Endothelial cell of umbilical vein (primary cell): Measurements from ENCODE around the gene LITAF.
"Not testable (repeated sequence)": the region's sequence is repeated elsewhere in the genome, so short reads cannot be mapped to it uniquely, and the experiment has no call there.

Source experiments
- CTCF ChIP-seq, 2 donors: IDR thresholded peaks; 1 replicate in 1 of 2; 2 replicates in 1 of 2; pipeline ENCODE4 v1.5.1; 2011; ENCODE audit warnings: low read length in 2 of 2, mild to moderate bottlenecking in 2 of 2, moderate library complexity in 2 of 2, control low read depth in 1 of 2, inconsistent platforms in 1 of 2, low read depth in 1 of 2; ENCODE audit not compliant: insufficient read depth in 1 of 2; ENCODE audit errors: extremely low read depth in 1 of 2
- EZH2 ChIP-seq: IDR thresholded peaks from 2 replicates; pipeline ENCODE4 v1.6.1; 2012; ENCODE audit warnings: borderline replicate concordance, low read depth, mild to moderate bottlenecking, moderate library complexity, low read length, inconsistent platforms; ENCODE audit not compliant: severe bottlenecking
- MAX ChIP-seq: IDR thresholded peaks from 2 replicates; pipeline ENCODE4 v1.6.1; 2011; ENCODE audit not compliant: insufficient read depth, insufficient read length
- POLR2AphosphoS5 ChIP-seq: IDR thresholded peaks from 2 replicates; pipeline ENCODE4 v1.6.1; 2012; ENCODE audit warnings: low read depth, mild to moderate bottlenecking, control low read depth, low read length, moderate library complexity; ENCODE audit not compliant: insufficient read depth

- not testable (repeated sequence) for TF ChIP-seq CTCF (IDR thresholded peaks at IDR 0.05; ENCODE audit: extremely low read depth in 1 of 2, insufficient read depth in 1 of 2, low read depth in 1 of 2, low read length in 2 of 2); MAX; EZH2; POLR2AphosphoS5
Observed at GRCh38 chr16:11558308-11558823, 28.4 kb downstream of the LITAF start.
